Measurements from ENCODE around the gene RASSF5. TPM values are rescaled to one million over a fixed set of nuclear protein-coding genes. Genes with fewer than 3 reads are reported as not detected.

RASSF5 gene
- total RNA-seq, 4 donors from 2014 or later = 14.0 to 16.4 (median 14.5) TPM

DNA sequence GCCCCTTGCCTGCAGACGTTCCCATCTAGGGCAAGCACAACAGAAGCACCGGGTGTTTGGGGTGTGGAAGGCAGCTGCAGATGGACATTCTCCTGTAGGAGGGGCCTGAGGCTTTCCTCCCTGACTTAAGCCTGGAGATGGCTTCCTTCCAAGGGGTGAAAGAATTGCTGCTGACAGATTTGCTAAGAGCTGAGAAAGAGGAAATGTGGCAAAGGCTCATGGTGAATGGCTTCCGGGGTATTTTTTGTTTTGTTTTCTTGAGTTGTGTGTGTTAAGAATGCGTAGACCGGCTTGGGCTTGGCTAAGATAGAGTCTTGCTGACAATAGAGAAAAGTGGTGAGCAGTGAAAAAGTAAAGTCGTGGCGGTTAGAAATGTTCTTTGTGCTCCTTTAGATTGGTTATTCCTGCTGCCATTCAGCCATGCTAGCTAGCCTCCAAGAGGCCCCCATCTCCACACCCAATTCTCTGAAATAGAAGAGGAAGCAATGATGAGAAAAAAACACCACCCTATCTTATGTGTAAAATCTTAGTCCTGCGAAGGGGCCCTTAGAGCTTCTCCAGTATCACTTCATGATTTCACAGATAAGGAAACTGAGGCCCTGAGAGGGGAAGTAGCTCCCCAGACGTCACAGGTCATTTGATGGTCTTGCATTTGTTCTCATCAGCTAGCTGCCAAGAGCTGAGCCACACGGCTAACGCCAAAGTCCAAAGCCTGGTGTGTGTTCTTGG lies 68.0 kb downstream of the RASSF5 start:
- no peaks in the 10 kb centered on the region for H3K27me3 ChIP-seq
- peak overlapping the region in 2 of 3 donors; percentile 10 to 17 for H3K27ac ChIP-seq
- no peaks in the 10 kb centered on the region for H3K36me3 ChIP-seq
- H3K9me3 ChIP-seq = no peaks in the 10 kb centered on the region
- H3K4me3 ChIP-seq (replicated peaks in 1 of 3) = no peak overlapping the region
- TF ChIP-seq POLR2A (IDR thresholded peaks at IDR 0.05) = no peak
- peak; percentile 33 to 37 for DNase-seq
- intact Hi-C loops (cut with DNase I) = no loop called here
- peaks cover 17 to 18% of the 10 kb centered on the region in 2 donors for H3K4me1 ChIP-seq
- 42 to 44% methylated on average over 11 of the region's 11 CpGs for WGBS, 2 donors

DNA sequence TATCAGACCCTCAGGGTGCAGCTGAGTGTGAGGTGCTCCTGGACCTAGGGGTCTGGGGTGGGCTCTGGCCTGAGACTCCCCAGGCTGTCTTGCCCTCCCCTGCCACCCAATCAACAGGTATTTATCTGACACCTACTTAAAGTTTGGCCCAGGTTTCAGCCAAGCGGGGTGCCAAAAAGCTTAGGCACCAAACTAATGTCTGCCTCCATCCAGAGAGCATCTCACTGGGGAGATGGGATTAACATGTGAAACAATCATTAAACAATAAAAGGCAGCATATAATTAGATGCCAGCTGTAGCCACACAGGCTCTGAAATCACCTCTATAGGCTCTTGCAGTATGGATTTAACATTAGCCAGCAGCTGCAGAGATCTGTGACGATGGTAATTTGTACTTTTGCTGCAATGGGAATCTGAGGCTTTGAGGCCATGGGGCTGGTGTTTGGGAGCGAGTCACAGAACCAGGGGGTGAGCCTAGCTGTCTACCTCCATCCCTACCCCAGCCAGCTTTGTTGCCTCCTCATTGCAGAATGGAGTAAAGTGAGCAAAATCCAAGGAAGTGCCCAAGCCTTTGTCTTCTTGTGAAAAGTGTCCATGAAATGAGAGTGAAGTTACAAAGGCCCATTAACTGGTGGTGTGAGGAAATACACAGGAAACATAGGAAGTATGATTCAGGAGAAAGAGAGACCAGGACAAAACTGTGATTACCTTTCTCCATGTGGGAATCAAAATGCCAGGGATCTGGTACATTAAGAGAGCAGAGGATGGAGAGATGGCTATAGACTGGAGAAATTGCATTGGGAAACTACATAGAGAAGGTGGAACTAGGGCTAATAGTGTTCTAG lies 68.8 kb downstream of the RASSF5 start:
- H3K4me1 ChIP-seq = peaks cover 17 to 18% of the 10 kb centered on the region in 2 donors

DNA sequence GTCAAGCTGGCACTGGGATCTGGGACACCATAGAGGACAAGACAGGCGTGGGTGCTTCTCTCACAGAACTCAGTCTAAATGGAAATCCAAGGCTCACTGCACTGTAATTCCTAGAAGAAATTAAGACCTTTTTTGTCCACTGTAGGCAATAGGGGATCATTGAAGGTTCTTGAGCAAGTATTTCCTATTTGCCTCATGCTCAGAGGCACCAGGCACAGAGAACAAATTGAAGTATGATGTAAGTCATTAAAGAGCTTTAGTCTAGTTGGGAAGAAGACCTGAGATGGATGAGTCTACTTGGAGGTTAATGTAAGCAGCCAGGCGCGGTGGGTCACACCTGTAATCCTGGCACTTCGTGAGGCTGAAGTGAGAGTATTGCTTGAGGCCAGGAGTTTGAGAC lies 70.3 kb downstream of the RASSF5 start:
- no peaks in the 10 kb centered on the region for H3K36me3 ChIP-seq
- H3K9me3 ChIP-seq = no peaks in the 10 kb centered on the region
- intact Hi-C loops (cut with DNase I) = loop anchor here (2.0 kb wide), 1 partner anchor 27 kb away; no protein-coding TSS in a partner anchor
- peaks cover 17 to 18% of the 10 kb centered on the region in 2 donors for H3K4me1 ChIP-seq
- no peak overlapping the region for H3K4me3 ChIP-seq (replicated peaks in 1 of 3)
- no peaks in the 10 kb centered on the region for H3K27me3 ChIP-seq
- no peak overlapping the region for H3K27ac ChIP-seq
- TF ChIP-seq, protein P1, sequence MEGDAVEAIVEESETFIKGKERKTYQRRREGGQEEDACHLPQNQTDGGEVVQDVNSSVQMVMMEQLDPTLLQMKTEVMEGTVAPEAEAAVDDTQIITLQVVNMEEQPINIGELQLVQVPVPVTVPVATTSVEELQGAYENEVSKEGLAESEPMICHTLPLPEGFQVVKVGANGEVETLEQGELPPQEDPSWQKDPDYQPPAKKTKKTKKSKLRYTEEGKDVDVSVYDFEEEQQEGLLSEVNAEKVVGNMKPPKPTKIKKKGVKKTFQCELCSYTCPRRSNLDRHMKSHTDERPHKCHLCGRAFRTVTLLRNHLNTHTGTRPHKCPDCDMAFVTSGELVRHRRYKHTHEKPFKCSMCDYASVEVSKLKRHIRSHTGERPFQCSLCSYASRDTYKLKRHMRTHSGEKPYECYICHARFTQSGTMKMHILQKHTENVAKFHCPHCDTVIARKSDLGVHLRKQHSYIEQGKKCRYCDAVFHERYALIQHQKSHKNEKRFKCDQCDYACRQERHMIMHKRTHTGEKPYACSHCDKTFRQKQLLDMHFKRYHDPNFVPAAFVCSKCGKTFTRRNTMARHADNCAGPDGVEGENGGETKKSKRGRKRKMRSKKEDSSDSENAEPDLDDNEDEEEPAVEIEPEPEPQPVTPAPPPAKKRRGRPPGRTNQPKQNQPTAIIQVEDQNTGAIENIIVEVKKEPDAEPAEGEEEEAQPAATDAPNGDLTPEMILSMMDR (IDR thresholded peaks at IDR 0.05) = no peak
- TF ChIP-seq POLR2A (IDR thresholded peaks at IDR 0.05) = no peak
- DNase-seq = no peak
- 74 to 75% methylated on average over 4 of the region's 4 CpGs for WGBS, 2 donors

More for the DNA sequence above, 68.8 kb downstream of the RASSF5 start:
- Histone ChIP-seq H3K27ac (peak overlapping the region in 1 of 3 donors; percentile 17), H3K27me3 (no peaks in the 10 kb centered on the region), H3K9me3 (no peaks in the 10 kb centered on the region), H3K4me3 (replicated peaks in 1 of 3) (no peak overlapping the region), H3K36me3 (no peaks in the 10 kb centered on the region)
- TF ChIP-seq, protein P1 (IDR thresholded peaks at IDR 0.05) = no peak
- no peak for TF ChIP-seq POLR2A (IDR thresholded peaks at IDR 0.05)
- intact Hi-C loops (cut with DNase I) = loop anchor here (2.0 kb wide), 1 partner anchor 25 kb away; no protein-coding TSS in a partner anchor
- DNase-seq = no peak
- 97% methylated on average over 3 of the region's 3 CpGs for WGBS, 2 donors

DNA sequence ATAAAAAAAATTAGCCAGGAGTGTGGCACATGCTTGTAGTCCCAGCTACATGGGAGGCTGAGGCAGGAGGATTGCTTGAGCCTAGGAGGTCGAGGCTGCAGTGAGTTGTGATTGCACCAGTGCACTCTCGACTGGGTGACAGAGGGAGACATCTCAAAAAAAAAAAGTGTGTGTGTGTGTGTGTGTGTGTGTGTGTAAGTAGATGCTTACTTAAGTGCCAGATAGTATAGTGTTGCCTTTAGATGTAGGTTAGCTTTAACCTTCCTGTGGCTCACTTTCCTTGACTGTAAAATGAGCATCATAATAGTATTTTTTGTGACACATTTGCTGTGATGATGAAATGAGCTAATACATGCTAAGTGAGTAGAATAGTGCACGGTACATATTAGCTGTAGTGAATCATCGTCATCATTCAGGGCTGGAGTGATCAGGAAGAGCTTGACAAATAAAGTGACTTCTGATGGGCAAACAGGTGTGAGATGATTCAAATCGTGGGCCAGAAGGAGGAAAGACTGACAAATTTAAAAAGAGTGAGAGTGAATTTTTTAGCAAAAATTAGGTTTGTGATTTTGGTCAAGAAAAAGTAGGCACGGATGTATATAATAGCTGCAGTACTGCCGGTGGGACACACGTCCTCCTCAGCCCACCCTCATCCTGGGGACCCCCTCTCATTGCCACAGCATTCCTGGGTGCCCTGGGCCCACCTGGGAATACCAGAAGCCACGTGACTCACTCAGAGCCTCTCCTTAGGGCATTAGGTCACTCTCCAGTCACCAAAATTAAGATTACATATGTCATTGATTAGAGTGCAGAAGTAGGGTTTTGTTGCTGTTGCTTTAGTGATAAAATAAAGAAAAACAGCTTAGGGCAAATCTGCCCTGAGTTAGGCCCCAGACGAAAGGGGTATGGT lies 71.0 kb downstream of the RASSF5 start:
- Histone ChIP-seq H3K27me3 (no peaks in the 10 kb centered on the region), H3K27ac (no peak overlapping the region), H3K9me3 (no peaks in the 10 kb centered on the region), H3K4me1 (peaks cover 17 to 18% of the 10 kb centered on the region in 2 donors), H3K36me3 (no peaks in the 10 kb centered on the region), H3K4me3 (replicated peaks in 1 of 3) (no peak overlapping the region)
- TF ChIP-seq POLR2A (IDR thresholded peaks at IDR 0.05) = no peak
- TF ChIP-seq, protein P1 (IDR thresholded peaks at IDR 0.05) = no peak
- 78 to 85% methylated on average over 10 of the region's 10 CpGs for WGBS, 2 donors
- intact Hi-C loops (cut with DNase I) = no loop called here
- no peak for DNase-seq

DNA sequence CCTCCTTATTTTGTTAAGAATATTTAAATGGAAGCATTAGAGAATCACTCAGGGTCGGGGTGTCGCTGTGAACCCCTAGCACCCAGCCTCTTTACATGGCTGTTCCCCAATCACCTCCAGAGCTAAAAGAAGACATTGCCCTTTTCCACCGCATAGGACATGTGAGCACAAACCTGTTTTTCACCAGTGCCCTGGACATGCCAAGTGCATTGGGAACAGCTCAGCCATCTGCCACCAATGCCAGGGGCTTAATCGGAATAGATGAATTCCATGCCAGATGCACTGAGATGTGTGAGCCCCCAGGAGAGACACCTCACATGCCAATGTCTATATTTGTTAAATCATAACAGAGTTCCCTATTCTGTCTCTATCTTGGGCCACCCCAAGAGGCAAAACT lies 71.6 kb downstream of the RASSF5 start:
- H3K36me3 ChIP-seq = no peaks in the 10 kb centered on the region
- WGBS, 2 donors = 90 to 91% methylated on average over 4 of the region's 4 CpGs
- H3K27me3 ChIP-seq = no peaks in the 10 kb centered on the region
- H3K4me1 ChIP-seq = peaks cover 17 to 18% of the 10 kb centered on the region in 2 donors
- no peaks in the 10 kb centered on the region for H3K9me3 ChIP-seq
- intact Hi-C loops (cut with DNase I) = no loop called here
- no peak overlapping the region for H3K4me3 ChIP-seq (replicated peaks in 1 of 3)
- no peak for DNase-seq
- TF ChIP-seq POLR2A (IDR thresholded peaks at IDR 0.05) = no peak
- no peak overlapping the region for H3K27ac ChIP-seq
